ENCODE data around the gene MAGI2. TPM values are rescaled to one million over a fixed set of nuclear protein-coding genes. Genes with fewer than 3 reads are reported as not detected.

The MAGI2 gene
- total and polyA plus RNA-seq, 2 of the 13 experiments (the other 11 are each of a cell fraction or from before 2014, with no cell fraction given) = 1.5 to 3.8 TPM

- H3K27me3 ChIP-seq (ENCODE audit: control insufficient read depth in 1 of 2, insufficient read depth in 2 of 2, low read length in 2 of 2) = no peaks in the 10 kb centered on the region
- no peaks in the 10 kb centered on the region for H4K20me1 ChIP-seq (ENCODE audit: insufficient read depth, low read length)
- no TSS peak for BruUV-seq (replicated peaks)
- 64% methylated on average over 5 of the region's 5 CpGs for WGBS (ENCODE audit: low lambda C conversion rate)
- no peaks in the 10 kb centered on the region for H3K36me3 ChIP-seq (replicated peaks in 1 of 2; ENCODE audit: control insufficient read depth in 1 of 2, insufficient read depth in 2 of 2, low read length in 2 of 2)
- no peak overlapping the region for H3K9ac ChIP-seq (ENCODE audit: insufficient read depth, low read depth, low read length)
- DNase-seq (ENCODE audit: low spot score) (no peak), FAIRE-seq (no peak), ATAC-seq (no peak)
- intact Hi-C loops (cut with micrococcal nuclease; ENCODE audit: unreplicated experiment) = no loop called here
- no peaks in the 10 kb centered on the region for H3K79me2 ChIP-seq (ENCODE audit: insufficient read depth, low read length)
- TF ChIP-seq ZNF225 (CRISPR knock-in tag; IDR thresholded peaks at IDR 0.05) = no peak
- TF ChIP-seq ARHGAP35 (CRISPR knock-in tag; IDR thresholded peaks at IDR 0.05; ENCODE audit: borderline replicate concordance) = no peak
- no peak for TF ChIP-seq ZNF354B (CRISPR knock-in tag; IDR thresholded peaks at IDR 0.05)
- no peak for TF ChIP-seq ZZZ3 (CRISPR knock-in tag; IDR thresholded peaks at IDR 0.05; ENCODE audit: borderline replicate concordance)
- TF ChIP-seq MEIS2 (CRISPR knock-in tag; IDR thresholded peaks at IDR 0.05) = no peak
- no peak for TF ChIP-seq FOXA1 (IDR thresholded peaks at IDR 0.05)
- no peak for TF ChIP-seq FOXA1 (CRISPR knock-in tag; IDR thresholded peaks at IDR 0.05)
- TF ChIP-seq POLR2A (IDR thresholded peaks at IDR 0.05; ENCODE audit: insufficient read depth in 1 of 2, low read depth in 2 of 2, low read length in 2 of 2) = no peak
- TF ChIP-seq ZNF761 (CRISPR knock-in tag; conservative IDR thresholded peaks at IDR 0.05) = no peak
- no peak for TF ChIP-seq ZBTB39 (CRISPR knock-in tag; IDR thresholded peaks at IDR 0.05)
- TF ChIP-seq, protein P1, sequence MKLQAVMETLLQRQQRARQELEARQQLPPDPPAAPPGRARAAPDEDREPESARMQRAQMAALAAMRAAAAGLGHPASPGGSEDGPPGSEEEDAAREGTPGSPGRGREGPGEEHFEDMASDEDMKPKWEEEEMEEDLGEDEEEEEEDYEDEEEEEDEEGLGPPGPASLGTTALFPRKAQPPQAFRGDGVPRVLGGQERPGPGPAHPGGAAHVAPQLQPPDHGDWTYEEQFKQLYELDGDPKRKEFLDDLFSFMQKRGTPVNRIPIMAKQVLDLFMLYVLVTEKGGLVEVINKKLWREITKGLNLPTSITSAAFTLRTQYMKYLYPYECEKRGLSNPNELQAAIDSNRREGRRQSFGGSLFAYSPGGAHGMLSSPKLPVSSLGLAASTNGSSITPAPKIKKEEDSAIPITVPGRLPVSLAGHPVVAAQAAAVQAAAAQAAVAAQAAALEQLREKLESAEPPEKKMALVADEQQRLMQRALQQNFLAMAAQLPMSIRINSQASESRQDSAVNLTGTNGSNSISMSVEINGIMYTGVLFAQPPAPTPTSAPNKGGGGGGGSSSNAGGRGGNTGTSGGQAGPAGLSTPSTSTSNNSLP (IDR thresholded peaks at IDR 0.05; ENCODE audit: low read depth, low read length) = no peak
- H3K4me2 ChIP-seq (ENCODE audit: low read depth, low read length) = no peak overlapping the region
- in situ Hi-C loops (cut with HindIII; ENCODE audit: extremely low pct_ligation_motif_present, low pct_unique_long_range_greater_than_20kb) = no loop called here
- ChIA-PET CTCF (ENCODE audit: low intra/inter-chr PET ratio, low total read pairs) (no interaction called here), POLR2A (no interaction called here)
- H3K4me3 ChIP-seq (replicated peaks in 1 of 3; ENCODE audit: insufficient read depth in 1 of 3, low read depth in 2 of 3, low read length in 3 of 3) = no peak overlapping the region
- no peaks in the 10 kb centered on the region for H3K9me3 ChIP-seq (ENCODE audit: low read length)
- no peaks in the 10 kb centered on the region for H3K4me1 ChIP-seq (ENCODE audit: insufficient read depth, low read length)
- H2AFZ ChIP-seq (ENCODE audit: low read length) = no peak overlapping the region
- H3K27ac ChIP-seq (ENCODE audit: extremely low read length, insufficient read depth, low read length) = no peak overlapping the region
These were observed 494.0 kb downstream of the MAGI2 start for GRCh38 chr7:78959477-78959876.
